ENCODE results near the gene SLITRK3. TPM values are rescaled to one million over a fixed set of nuclear protein-coding genes. Genes with fewer than 3 reads are reported as not detected.

The SLITRK3 gene
- total RNA-seq, 4 donors from 2014 or later, result 0.19 to 0.27 TPM; not detected in 2

DNA sequence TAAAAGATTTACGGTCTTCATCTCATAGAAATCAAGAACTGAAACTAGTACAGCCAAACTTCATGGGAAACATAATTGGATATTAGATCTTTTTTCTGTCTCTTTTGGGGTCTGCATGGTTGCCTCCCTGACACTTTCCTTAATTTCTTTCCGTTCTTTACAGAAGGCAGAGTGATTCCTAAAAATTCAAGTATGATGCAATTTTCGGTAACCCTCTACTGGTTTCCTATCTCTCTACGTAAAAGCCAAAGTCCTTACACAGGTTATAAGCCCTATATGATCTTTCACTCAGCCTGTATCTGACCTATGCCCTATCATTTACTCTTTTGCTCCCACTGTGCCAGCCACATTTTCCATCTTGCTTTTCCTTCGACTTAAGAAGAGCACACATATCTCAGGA is 6.8 kb upstream of the SLITRK3 start:
- no peak for TF ChIP-seq CTCF (IDR thresholded peaks at IDR 0.05)
- no peak for TF ChIP-seq POLR2A (IDR thresholded peaks at IDR 0.05)
- no peak overlapping the region for H3K4me3 ChIP-seq

GRCh38 chr3:165201964-165202363 is 5.8 kb upstream of the SLITRK3 start:
- TF ChIP-seq POLR2A (IDR thresholded peaks at IDR 0.05) (no peak), CTCF (IDR thresholded peaks at IDR 0.05) (no peak)
- no peaks in the 10 kb centered on the region for H3K36me3 ChIP-seq
- peaks cover 0 to 9% of the 10 kb centered on the region in 2 donors for H3K27me3 ChIP-seq
- no peaks in the 10 kb centered on the region for H3K9me3 ChIP-seq
- H3K4me1 ChIP-seq, result peaks cover 0 to 7% (median 0%) of the 10 kb centered on the region in 4 donors
- no peak overlapping the region for H3K27ac ChIP-seq
- no peak overlapping the region for H3K4me3 ChIP-seq
- no peak for DNase-seq

More for the DNA sequence above, 6.8 kb upstream of the SLITRK3 start:
- Histone ChIP-seq H3K36me3 (no peaks in the 10 kb centered on the region), H3K9me3 (no peaks in the 10 kb centered on the region), H3K4me1 (peaks cover 0 to 5% (median 0%) of the 10 kb centered on the region in 4 donors), H3K27ac (no peak overlapping the region), H3K27me3 (no peaks in the 10 kb centered on the region)
- no peak for DNase-seq

GRCh38 chr3:165197481-165197800 is 1.3 kb upstream of the SLITRK3 start:
- H3K27me3 ChIP-seq, result peaks cover 0 to 30% of the 10 kb centered on the region in 2 donors
- no peak for TF ChIP-seq CTCF (IDR thresholded peaks at IDR 0.05)
- TF ChIP-seq POLR2A (IDR thresholded peaks at IDR 0.05), result no peak
- H3K27ac ChIP-seq, result no peak overlapping the region
- H3K36me3 ChIP-seq, result no peaks in the 10 kb centered on the region
- DNase-seq, result no peak
- peaks cover 0 to 35% (median 0%) of the 10 kb centered on the region in 4 donors for H3K4me1 ChIP-seq
- H3K4me3 ChIP-seq, result no peak overlapping the region
- no peaks in the 10 kb centered on the region for H3K9me3 ChIP-seq

DNA sequence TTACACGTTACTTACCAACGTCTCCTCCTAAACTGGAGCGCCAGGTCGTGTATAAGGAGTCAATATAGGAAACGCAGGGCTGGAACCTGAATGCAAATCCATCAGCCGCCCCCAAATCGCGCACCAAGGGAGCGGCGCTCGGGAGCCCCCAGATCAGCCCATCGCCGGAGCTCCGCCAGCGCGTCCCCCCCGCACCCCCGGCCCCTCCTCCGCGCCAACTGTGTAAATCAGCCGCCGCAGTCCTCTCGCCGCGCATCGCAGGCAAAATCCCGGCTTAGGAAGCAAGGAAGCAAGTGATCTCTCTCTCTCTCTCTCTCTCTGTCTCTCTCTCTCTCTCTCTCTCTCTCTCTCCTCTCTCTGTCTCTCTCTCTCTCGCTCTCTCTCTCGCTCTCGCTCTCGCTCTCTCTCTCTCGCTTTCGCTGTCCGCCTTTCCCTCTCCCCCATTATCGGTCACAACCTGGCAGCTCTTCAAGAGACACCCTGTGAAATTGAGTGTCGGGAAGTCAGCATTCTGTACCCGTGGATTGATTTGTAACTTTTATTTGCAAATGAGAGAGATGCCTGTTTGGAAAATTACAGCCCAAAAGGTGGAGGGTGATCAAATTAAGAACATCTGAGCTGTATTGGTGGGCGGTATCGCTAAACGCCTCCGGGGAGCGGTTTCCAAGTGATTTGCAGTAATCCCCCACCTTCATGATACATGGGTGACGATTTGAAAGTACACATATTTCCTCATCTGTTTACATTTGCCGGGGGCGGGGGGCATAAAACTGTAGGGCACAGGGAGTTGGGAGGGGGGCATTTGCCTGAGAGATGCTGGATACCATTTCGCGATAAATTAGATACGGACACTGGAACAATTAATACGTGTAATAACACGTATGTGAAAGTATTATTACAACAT is 645 bp upstream of the SLITRK3 start:
- H3K4me1 ChIP-seq, result peaks cover 0 to 35% (median 0%) of the 10 kb centered on the region in 4 donors
- peak in 1 of 3 donors; percentile 51 for DNase-seq
- peaks cover 0 to 30% of the 10 kb centered on the region in 2 donors for H3K27me3 ChIP-seq
- peak overlapping the region; percentile 1 to 56 (median 34) for H3K4me3 ChIP-seq
- TF ChIP-seq CTCF (IDR thresholded peaks at IDR 0.05), result no peak
- peak overlapping the region in 1 of 4 donors; percentile 15 for H3K27ac ChIP-seq
- no peaks in the 10 kb centered on the region for H3K36me3 ChIP-seq
- H3K9me3 ChIP-seq, result no peaks in the 10 kb centered on the region

GRCh38 chr3:165195241-165195639 is 944 bp downstream of the SLITRK3 start:
- no peak for TF ChIP-seq CTCF (IDR thresholded peaks at IDR 0.05)
- no peak for TF ChIP-seq POLR2A (IDR thresholded peaks at IDR 0.05)
- H3K4me1 ChIP-seq, result peaks cover 0 to 35% (median 0%) of the 10 kb centered on the region in 4 donors
- H3K36me3 ChIP-seq, result no peaks in the 10 kb centered on the region
- H3K27me3 ChIP-seq, result peaks cover 0 to 30% of the 10 kb centered on the region in 2 donors
- no peak overlapping the region for H3K27ac ChIP-seq
- DNase-seq, result peak in 1 of 3 donors; percentile 45
- peak overlapping the region in 2 of 4 donors; percentile 49 to 56 for H3K4me3 ChIP-seq
- H3K9me3 ChIP-seq, result no peaks in the 10 kb centered on the region
